IMR-90 (cell line): Measurements from ENCODE around the gene HGFAC. TPM values are rescaled to one million over a fixed set of nuclear protein-coding genes. Genes with fewer than 3 reads are reported as not detected.
A peak's percentile ranks its signal among the peaks of the same experiment; 100 is the strongest.

Source experiments
- ATAC-seq: fragments of 200-7000 bp; cut with Tn5 transposase; 2 replicates; pipeline ENCODE4 v1.9.1; 2020; ENCODE audit warnings: low read depth, mild to moderate bottlenecking, moderate library complexity
- BruUV-seq: library from RNA; stranded (reverse); fragments of 400-500 nt; replicated peaks from 2 replicates; lab custom pipeline; 2021; lab: Mats Ljungman, UMichigan
- CTCF ChIA-PET: fragments of 300-600 bp; formaldehyde crosslinking; extraction: SDS; loops from one replicate; lab custom pipeline; 2021; ENCODE audit warnings: antibody characterized with exemption; lab: Yijun Ruan, JAX
- POLR2A ChIA-PET: fragments of 300-600 bp; sonication (Branson Sonifier 250); formaldehyde crosslinking; loops from one replicate; lab custom pipeline; 2022; ENCODE audit warnings: antibody characterized with exemption; ENCODE audit not compliant: unreplicated experiment; lab: Charles Lee
- DNase-seq: peaks from one replicate; pipeline ENCODE4 v3.0.0; 2013
- H2AFZ ChIP-seq: replicated peaks from 2 replicates; pipeline ENCODE3; 2013; ENCODE audit warnings: low read length, mild to moderate bottlenecking; ENCODE audit not compliant: poor library complexity
- H2AK5ac ChIP-seq: 2 replicates; pipeline ENCODE4 v1.6.1; 2013; ENCODE audit warnings: low read depth, low read length, inconsistent platforms
- H2AK9ac ChIP-seq: replicated peaks from 2 replicates; pipeline ENCODE3; 2013; ENCODE audit warnings: mild to moderate bottlenecking, low read depth, low read length, moderate library complexity; ENCODE audit not compliant: poor library complexity
- H2BK120ac ChIP-seq: 2 replicates; pipeline ENCODE4 v1.6.1; 2013; ENCODE audit warnings: low read depth, low read length, inconsistent platforms
- H2BK15ac ChIP-seq: 3 replicates; pipeline ENCODE4 v1.6.1; 2013; ENCODE audit warnings: low read depth, low read length, inconsistent platforms
- H2BK20ac ChIP-seq: 2 replicates; pipeline ENCODE4 v1.6.1; 2013; ENCODE audit warnings: low read depth, mild to moderate bottlenecking, inconsistent platforms, low read length, moderate library complexity
- H2BK5ac ChIP-seq: 2 replicates; pipeline ENCODE4 v1.6.1; 2013; ENCODE audit warnings: mild to moderate bottlenecking, low read depth, low read length, inconsistent platforms; ENCODE audit not compliant: poor library complexity, severe bottlenecking
- H3K14ac ChIP-seq: replicated peaks from 2 replicates; pipeline ENCODE4 v1.6.1; 2013; ENCODE audit warnings: low read depth, low read length, inconsistent platforms
- H3K18ac ChIP-seq: 2 replicates; pipeline ENCODE4 v1.6.1; 2013; ENCODE audit warnings: low read depth, low read length, control low read depth
- H3K23ac ChIP-seq: 2 replicates; pipeline ENCODE4 v1.6.1; 2013; ENCODE audit warnings: low read depth, low read length, inconsistent platforms
- H3K27ac ChIP-seq: 2 replicates; pipeline ENCODE4 v1.5.1; 2013; ENCODE audit warnings: mild to moderate bottlenecking, control low read depth, low read length; ENCODE audit not compliant: insufficient read depth
- H3K27me3 ChIP-seq: 2 replicates; pipeline ENCODE4 v1.6.1; 2013; ENCODE audit warnings: low read length; ENCODE audit not compliant: control insufficient read depth, insufficient read depth
- H3K36me3 ChIP-seq: 2 replicates; pipeline ENCODE4 v1.6.1; 2013; ENCODE audit warnings: low read length, mixed read lengths; ENCODE audit not compliant: control insufficient read depth, insufficient read depth
- H3K4ac ChIP-seq: 2 replicates; pipeline ENCODE4 v1.6.1; 2013; ENCODE audit warnings: low read depth, low read length, inconsistent platforms
- H3K4me1 ChIP-seq: 2 replicates; pipeline ENCODE4 v1.6.1; 2013; ENCODE audit warnings: low read length, mixed read lengths; ENCODE audit not compliant: control insufficient read depth, insufficient read depth
- H3K4me2 ChIP-seq: 2 replicates; pipeline ENCODE4 v1.6.1; 2013; ENCODE audit warnings: low read depth, mild to moderate bottlenecking, control low read depth, low read length, moderate library complexity
- H3K4me3 ChIP-seq: 2 replicates; pipeline ENCODE4 v1.5.1; 2013; ENCODE audit warnings: low read depth, mild to moderate bottlenecking, control low read depth, low read length, moderate library complexity; ENCODE audit not compliant: insufficient read depth
- H3K56ac ChIP-seq: 2 replicates; pipeline ENCODE4 v1.6.1; 2013; ENCODE audit warnings: low read length, inconsistent platforms; ENCODE audit not compliant: insufficient read depth; ENCODE audit errors: extremely low read depth
- H3K79me1 ChIP-seq, 2 experiments: 2 replicates each; pipeline ENCODE4 v1.6.1; 2013; ENCODE audit warnings: low read length in 2 of 2, inconsistent platforms in 1 of 2, low read depth in 1 of 2
- H3K9ac ChIP-seq: 2 replicates; pipeline ENCODE4 v1.6.1; 2013; ENCODE audit warnings: low read depth, low read length, control low read depth
- H3K9me1 ChIP-seq: 2 replicates; pipeline ENCODE4 v1.6.1; 2013; ENCODE audit warnings: low read length, inconsistent platforms; ENCODE audit not compliant: insufficient read depth
- H3K9me3 ChIP-seq: 2 replicates; pipeline ENCODE4 v1.6.1; 2013; ENCODE audit warnings: low read length; ENCODE audit not compliant: control insufficient read depth, insufficient read depth
- H4K20me1 ChIP-seq: 2 replicates; pipeline ENCODE4 v1.6.1; 2013; ENCODE audit warnings: low read length, inconsistent platforms; ENCODE audit not compliant: insufficient read depth
- H4K5ac ChIP-seq: 2 replicates; pipeline ENCODE4 v1.6.1; 2013; ENCODE audit warnings: mild to moderate bottlenecking, low read depth, low read length, control low read depth
- H4K8ac ChIP-seq, 2 experiments: 2 replicates each; pipeline ENCODE4 v1.6.1; 2013; ENCODE audit warnings: low read depth in 2 of 2, low read length in 2 of 2, control low read depth in 1 of 2, inconsistent platforms in 1 of 2
- H4K91ac ChIP-seq: 2 replicates; pipeline ENCODE4 v1.6.1; 2013; ENCODE audit warnings: low read depth, low read length, inconsistent platforms; ENCODE audit not compliant: insufficient read depth
- CEBPB ChIP-seq: IDR thresholded peaks from 2 replicates; pipeline ENCODE4 v1.6.1; 2012; ENCODE audit warnings: low read depth, low read length, improper control_type of control experiment
- CTCF ChIP-seq: conservative IDR thresholded peaks from 2 replicates; pipeline ENCODE4 v1.5.1; 2012; ENCODE audit warnings: mild to moderate bottlenecking, low read depth, low read length, improper control_type of control experiment
- MXI1 ChIP-seq: IDR thresholded peaks from 2 replicates; pipeline ENCODE4 v1.6.1; 2012; ENCODE audit warnings: low read depth, mild to moderate bottlenecking, low read length, moderate library complexity, borderline replicate concordance
- NFE2L2 ChIP-seq: fragments of 150-350 bp; IDR thresholded peaks from 2 replicates; pipeline ENCODE4 v1.6.1; 2016; ENCODE audit warnings: low read depth, mild to moderate bottlenecking, low read length
- POLR2A ChIP-seq: IDR thresholded peaks from 2 replicates; pipeline ENCODE4 v1.6.1; 2012; ENCODE audit warnings: mild to moderate bottlenecking, low read depth, low read length
- RAD21 ChIP-seq: IDR thresholded peaks from 2 replicates; pipeline ENCODE4 v1.6.1; 2012; ENCODE audit warnings: low read length, improper control_type of control experiment
- USF2 ChIP-seq: fragments of 150-350 bp; IDR thresholded peaks from 2 replicates; pipeline ENCODE4 v1.6.1; 2017; ENCODE audit warnings: mild to moderate bottlenecking, antibody characterized with exemption, low read length, low read depth
- WGBS, 2 experiments: methylation state at CpG; one replicate each; pipeline versions ENCODE4 v1.1.5 to v1.1.7; 2013; ENCODE audit warnings: missing lambda C conversion rate in 2 of 2; ENCODE audit not compliant: insufficient read length in 1 of 2; ENCODE audit errors: extremely low coverage in 2 of 2; 5-methylcytosine and 5-hydroxymethylcytosine counted together
- dilution Hi-C: fragments of 300-500 bp; cut with HindIII; formaldehyde crosslinking; loops from one replicate; pipeline ENCODE4 v1.14.3; 2018; ENCODE audit warnings: low sequenced_read_pairs; ENCODE audit not compliant: unreplicated experiment
- in situ Hi-C: fragments of 300-500 bp; cut with MboI; formaldehyde crosslinking; loops from 3 replicates; pipeline ENCODE4 v1.14.3; 2019; ENCODE audit warnings: low sequenced_read_pairs, inconsistent platforms, mixed read lengths
- intact Hi-C: fragments of 100-400 bp; cut with micrococcal nuclease; formaldehyde crosslinking; loops from 2 replicates; pipeline ENCODE4 v1.10.0; 2022
- polyA plus RNA-seq, 3 experiments: library from polyadenylated mRNA; depleted of rRNA; stranded (reverse); fragments of >200 nt; gene quantifications; 2 replicates each; pipeline ENCODE4 v1.2.3, GENCODE V29; 2012; ENCODE audit warnings: low replicate concordance in 1 of 3
- total RNA-seq: library from RNA; depleted of rRNA; stranded (reverse); fragments of >200 nt; gene quantifications from 2 replicates; pipeline ENCODE4 v1.2.3, GENCODE V29; 2012

The HGFAC gene
- total and polyA plus RNA-seq, 2 of the 4 experiments (the other 2 are of a cell fraction) = 0.05 TPM; not detected in 1

GRCh38 chr4:3486541-3487540 lies 45.1 kb downstream of the HGFAC start:
- POLR2A ChIA-PET = no interaction called here
- peak; percentile 7; the same call in 1 of the 2 replicates for ATAC-seq
- WGBS, 2 experiments = 58% methylated on average over 7 of the region's 25 CpGs; no CpG with 5 or more reads in 1 of the 2 experiments

More at GRCh38 chr4:3486541-3487540, 45.1 kb downstream of the HGFAC start:
- Histone ChIP-seq H4K20me1 (no peaks in the 10 kb centered on the region), H3K56ac (no peak overlapping the region), H2BK15ac (no peak overlapping the region), H3K4me1 (no peaks in the 10 kb centered on the region), H3K14ac (no peak overlapping the region), H4K91ac (no peak overlapping the region), H2AFZ (no peak overlapping the region), H4K8ac (no peak overlapping the region), H3K4ac (no peak overlapping the region), H3K9me3 (no peaks in the 10 kb centered on the region), H2AK9ac (no peak overlapping the region), H3K18ac (no peak overlapping the region), H3K79me1 (no peaks in the 10 kb centered on the region), H3K27me3 (peaks cover 52% of the 10 kb centered on the region), H3K36me3 (no peaks in the 10 kb centered on the region), H2BK120ac (no peak overlapping the region), H3K4me3 (no peak overlapping the region), H3K9me1 (no peaks in the 10 kb centered on the region), H2BK5ac (no peak overlapping the region), H4K5ac (no peak overlapping the region), H2BK20ac (no peak overlapping the region), H3K23ac (no peak overlapping the region), H2AK5ac (no peak overlapping the region), H3K9ac (no peak overlapping the region), H3K27ac (no peak overlapping the region), H3K4me2 (no peak overlapping the region)
- dilution Hi-C loops = no loop called here
- in situ Hi-C loops = no loop called here
- intact Hi-C loops = no loop called here
- DNase-seq = no peak
- no peak for TF ChIP-seq CEBPB
- TF ChIP-seq NFE2L2 = no peak
- no peak; the same call in 1 of the 2 replicates for TF ChIP-seq USF2
- no peak for TF ChIP-seq CTCF
- no peak for TF ChIP-seq MXI1
- no peak for TF ChIP-seq POLR2A
- TF ChIP-seq RAD21 = no peak
- CTCF ChIA-PET = no interaction called here
- no TSS peak for BruUV-seq
